ENCODE data around the gene TMEM72. TPM values are rescaled to one million over a fixed set of nuclear protein-coding genes. Genes with fewer than 3 reads are reported as not detected.

Gene TMEM72
- total RNA-seq, 1 donor from 2014 or later = not detected

DNA sequence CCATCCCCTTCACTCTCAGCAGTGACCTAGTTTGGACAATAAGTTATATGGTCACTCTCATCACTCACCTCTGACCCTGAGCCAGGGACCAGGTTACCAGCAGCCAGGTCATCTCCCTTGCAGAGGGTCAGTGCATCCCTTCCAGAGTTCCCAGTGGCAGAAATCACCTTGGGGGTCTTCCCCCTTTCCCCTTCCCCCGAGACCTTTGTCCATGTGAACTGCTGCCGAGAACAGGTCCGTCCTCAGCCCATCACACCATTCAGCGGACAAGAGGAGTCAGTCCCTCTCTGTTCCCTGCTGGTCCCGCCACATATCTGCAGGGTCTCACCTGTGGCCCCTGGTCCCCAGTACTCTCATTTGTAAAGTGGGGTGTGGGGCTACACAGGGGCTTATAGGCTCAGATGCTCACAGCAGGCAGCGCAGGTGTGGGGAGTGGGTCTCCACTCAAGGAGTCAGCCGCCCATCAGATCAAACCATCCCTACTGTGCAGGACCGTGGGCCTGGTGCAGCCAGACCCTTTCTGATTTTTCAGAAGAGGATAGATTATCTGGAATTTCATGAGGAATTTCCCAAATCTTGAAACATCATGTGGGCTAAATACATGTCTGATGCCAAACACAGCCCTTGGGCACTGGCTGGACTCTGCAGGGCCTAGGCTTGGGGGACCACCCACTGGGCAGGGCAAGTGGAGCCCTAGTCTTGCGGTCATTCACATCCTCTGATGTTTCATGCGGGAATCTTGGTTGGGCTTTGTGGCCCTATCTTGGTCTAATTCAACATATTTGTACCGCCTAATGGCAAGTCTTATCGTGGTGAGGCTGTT is 61.0 kb downstream of the TMEM72 start:
- H3K27me3 ChIP-seq = peaks cover 23% of the 10 kb centered on the region

DNA sequence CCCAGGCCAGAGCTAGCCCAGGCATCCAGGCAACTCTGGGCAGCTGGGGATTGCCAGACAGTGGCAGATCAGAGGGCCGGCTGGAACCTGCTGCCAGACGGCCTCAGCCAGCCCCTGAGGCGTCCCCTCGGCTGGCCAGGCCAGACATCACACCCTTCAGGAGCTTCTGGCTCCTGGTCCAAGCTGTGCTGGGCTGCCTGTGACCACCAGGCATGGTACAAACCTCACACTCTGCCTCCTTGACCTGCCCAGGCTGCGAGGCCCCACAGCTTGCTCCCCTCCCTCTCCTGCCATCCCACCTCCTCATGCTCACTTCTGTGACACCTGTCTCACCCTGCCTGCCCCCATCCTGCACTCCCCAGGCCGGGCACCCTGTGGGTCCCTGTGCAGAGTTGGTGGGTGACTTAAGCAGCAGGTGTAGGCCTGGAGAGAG is 61.8 kb downstream of the TMEM72 start:
- H3K27ac Mint-ChIP-seq = no peak overlapping the region
- no peak overlapping the region for H3K9ac ChIP-seq
- TF ChIP-seq, protein P1, sequence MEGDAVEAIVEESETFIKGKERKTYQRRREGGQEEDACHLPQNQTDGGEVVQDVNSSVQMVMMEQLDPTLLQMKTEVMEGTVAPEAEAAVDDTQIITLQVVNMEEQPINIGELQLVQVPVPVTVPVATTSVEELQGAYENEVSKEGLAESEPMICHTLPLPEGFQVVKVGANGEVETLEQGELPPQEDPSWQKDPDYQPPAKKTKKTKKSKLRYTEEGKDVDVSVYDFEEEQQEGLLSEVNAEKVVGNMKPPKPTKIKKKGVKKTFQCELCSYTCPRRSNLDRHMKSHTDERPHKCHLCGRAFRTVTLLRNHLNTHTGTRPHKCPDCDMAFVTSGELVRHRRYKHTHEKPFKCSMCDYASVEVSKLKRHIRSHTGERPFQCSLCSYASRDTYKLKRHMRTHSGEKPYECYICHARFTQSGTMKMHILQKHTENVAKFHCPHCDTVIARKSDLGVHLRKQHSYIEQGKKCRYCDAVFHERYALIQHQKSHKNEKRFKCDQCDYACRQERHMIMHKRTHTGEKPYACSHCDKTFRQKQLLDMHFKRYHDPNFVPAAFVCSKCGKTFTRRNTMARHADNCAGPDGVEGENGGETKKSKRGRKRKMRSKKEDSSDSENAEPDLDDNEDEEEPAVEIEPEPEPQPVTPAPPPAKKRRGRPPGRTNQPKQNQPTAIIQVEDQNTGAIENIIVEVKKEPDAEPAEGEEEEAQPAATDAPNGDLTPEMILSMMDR (IDR thresholded peaks at IDR 0.05) = no peak
- TF ChIP-seq EZH2phosphoT487 (IDR thresholded peaks at IDR 0.05) (no peak), EZH2 (IDR thresholded peaks at IDR 0.05) (no peak)

More for the DNA sequence above, 61.0 kb downstream of the TMEM72 start:
- H3K4me1 Mint-ChIP-seq = peaks cover 27% of the 10 kb centered on the region
- H3K27ac Mint-ChIP-seq = no peak overlapping the region
- H2AFZ ChIP-seq (replicated peaks) = no peak overlapping the region
- no peak overlapping the region for H3K9ac ChIP-seq
- H3K27ac ChIP-seq = no peak overlapping the region
- no peak overlapping the region for H3K4me2 ChIP-seq
- peaks cover 11% of the 10 kb centered on the region for H3K27me3 Mint-ChIP-seq (ENCODE audit: insufficient read depth, low read depth)
- H3K36me3 ChIP-seq = no peaks in the 10 kb centered on the region
- H3K9me3 Mint-ChIP-seq = no peaks in the 10 kb centered on the region
- H3K79me2 ChIP-seq (ENCODE audit: low read depth) = no peaks in the 10 kb centered on the region
- H3K36me3 Mint-ChIP-seq = peaks cover 11% of the 10 kb centered on the region
- no peaks in the 10 kb centered on the region for H3F3A ChIP-seq (ENCODE audit: low read depth)
- TF ChIP-seq EZH2phosphoT487 (IDR thresholded peaks at IDR 0.05) (no peak), EZH2 (IDR thresholded peaks at IDR 0.05) (no peak)
- TF ChIP-seq, protein P1 (IDR thresholded peaks at IDR 0.05) = no peak
- no peak overlapping the region for H3K4me3 Mint-ChIP-seq
- no peaks in the 10 kb centered on the region for H4K20me1 ChIP-seq (ENCODE audit: low read depth)
- peaks cover 16% of the 10 kb centered on the region for H3K4me1 ChIP-seq
- no peak for DNase-seq (ENCODE audit: low spot score)
- H3K9me3 ChIP-seq (ENCODE audit: low read depth) = no peaks in the 10 kb centered on the region
- H3K4me3 ChIP-seq = no peak overlapping the region

DNA sequence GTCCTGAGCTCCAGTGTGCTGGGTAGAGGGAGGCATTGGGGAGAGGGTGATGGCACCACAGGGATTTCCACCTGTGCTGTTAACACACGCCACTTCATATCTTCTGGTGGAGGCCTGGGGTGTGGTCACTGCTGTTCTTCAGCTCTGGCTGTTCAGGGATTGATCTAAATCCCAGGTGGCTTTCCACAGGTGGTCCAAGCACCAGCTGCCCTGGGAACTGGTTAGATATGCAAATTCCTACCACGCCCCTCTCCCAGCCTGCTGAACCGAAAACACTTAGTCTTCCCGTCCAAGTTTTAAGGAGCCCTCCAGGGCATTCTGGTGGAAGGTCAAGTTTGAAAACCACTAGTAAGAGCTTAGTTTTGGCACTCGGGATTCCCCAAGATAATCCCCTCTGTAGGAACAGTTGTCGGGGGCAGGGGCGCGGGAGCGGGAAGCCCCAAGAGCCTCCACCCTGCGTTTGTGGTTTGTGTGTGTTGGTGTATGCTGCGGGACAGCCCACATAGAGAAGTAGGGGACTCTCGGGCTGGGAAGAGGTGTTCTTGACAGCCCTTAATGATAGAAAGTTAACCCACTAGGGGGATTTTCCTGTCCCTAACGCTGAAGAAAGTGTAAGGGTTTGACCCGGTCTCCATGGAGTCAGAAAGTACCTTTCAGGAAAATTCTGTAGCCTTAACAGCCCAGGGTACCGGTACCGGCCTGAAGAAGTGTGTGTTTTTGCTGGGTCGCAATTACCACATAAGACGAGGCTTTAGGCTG is 62.4 kb downstream of the TMEM72 start:
- H3K27ac Mint-ChIP-seq = no peak overlapping the region
- TF ChIP-seq, protein P1 (IDR thresholded peaks at IDR 0.05) = no peak
- no peak for TF ChIP-seq EZH2 (IDR thresholded peaks at IDR 0.05)
- no peak for TF ChIP-seq EZH2phosphoT487 (IDR thresholded peaks at IDR 0.05)
- Histone ChIP-seq H4K20me1 (ENCODE audit: low read depth) (no peaks in the 10 kb centered on the region), H3K79me2 (ENCODE audit: low read depth) (no peaks in the 10 kb centered on the region), H3K27me3 (peaks cover 23% of the 10 kb centered on the region), H3K4me2 (peak overlapping the region; percentile 53), H3K36me3 (no peaks in the 10 kb centered on the region), H3K27ac (no peak overlapping the region), H3F3A (ENCODE audit: low read depth) (no peaks in the 10 kb centered on the region), H3K9me3 (ENCODE audit: low read depth) (no peaks in the 10 kb centered on the region), H2AFZ (replicated peaks) (no peak overlapping the region), H3K4me1 (peaks cover 18% of the 10 kb centered on the region), H3K4me3 (no peak overlapping the region), H3K9ac (no peak overlapping the region)
- peaks cover 11% of the 10 kb centered on the region for H3K36me3 Mint-ChIP-seq
- H3K4me3 Mint-ChIP-seq = no peak overlapping the region
- DNase-seq (ENCODE audit: low spot score) = no peak
- no peaks in the 10 kb centered on the region for H3K9me3 Mint-ChIP-seq
- H3K4me1 Mint-ChIP-seq = peaks cover 23% of the 10 kb centered on the region
- H3K27me3 Mint-ChIP-seq (ENCODE audit: insufficient read depth, low read depth) = peaks cover 12% of the 10 kb centered on the region

More for the DNA sequence above, 61.8 kb downstream of the TMEM72 start:
- Histone ChIP-seq H3F3A (ENCODE audit: low read depth) (no peaks in the 10 kb centered on the region), H3K27me3 (peaks cover 23% of the 10 kb centered on the region), H3K4me3 (no peak overlapping the region), H3K27ac (no peak overlapping the region), H3K9me3 (ENCODE audit: low read depth) (no peaks in the 10 kb centered on the region), H3K36me3 (no peaks in the 10 kb centered on the region), H3K79me2 (ENCODE audit: low read depth) (no peaks in the 10 kb centered on the region), H3K4me2 (no peak overlapping the region), H4K20me1 (ENCODE audit: low read depth) (no peaks in the 10 kb centered on the region), H3K4me1 (peaks cover 16% of the 10 kb centered on the region), H2AFZ (replicated peaks) (no peak overlapping the region)
- peaks cover 23% of the 10 kb centered on the region for H3K4me1 Mint-ChIP-seq
- H3K4me3 Mint-ChIP-seq = no peak overlapping the region
- no peak for DNase-seq (ENCODE audit: low spot score)
- H3K27me3 Mint-ChIP-seq (ENCODE audit: insufficient read depth, low read depth) = peaks cover 11% of the 10 kb centered on the region
- no peaks in the 10 kb centered on the region for H3K9me3 Mint-ChIP-seq
- peaks cover 11% of the 10 kb centered on the region for H3K36me3 Mint-ChIP-seq
